ENCODE results near the gene TDRD12. TPM values are rescaled to one million over a fixed set of nuclear protein-coding genes. Genes with fewer than 3 reads are reported as not detected.

The TDRD12 gene
- total and polyA plus RNA-seq, 2 of the 13 experiments (the other 11 are each of a cell fraction or from before 2014, with no cell fraction given) = 0.03 to 0.40 TPM

- 79% methylated on average over 4 of the region's 7 CpGs for WGBS (ENCODE audit: low lambda C conversion rate)
- ATAC-seq = no peak; the same call in 2 of the 3 replicates
- FAIRE-seq = no peak
- peaks cover 11% of the 10 kb centered on the region for H3K79me2 ChIP-seq (ENCODE audit: insufficient read depth, low read length)
- ChIA-PET POLR2A (no interaction called here), CTCF (ENCODE audit: low intra/inter-chr PET ratio, low total read pairs) (no interaction called here)
- H3K27me3 ChIP-seq (ENCODE audit: control insufficient read depth in 1 of 2, insufficient read depth in 2 of 2, low read length in 2 of 2) = no peaks in the 10 kb centered on the region
- no peak for DNase-seq (ENCODE audit: low spot score)
- peak overlapping the region; percentile 91 for H3K4me2 ChIP-seq (ENCODE audit: low read depth, low read length)
- H3K4me3 ChIP-seq (replicated peaks in 1 of 3; ENCODE audit: insufficient read depth in 1 of 3, low read depth in 2 of 3, low read length in 3 of 3) = peak overlapping the region; percentile 54 to 75 (median 59); a peak in 5 of 6 replicates
- H2AFZ ChIP-seq (ENCODE audit: low read length) = no peak overlapping the region
- intact Hi-C loops (cut with micrococcal nuclease; ENCODE audit: unreplicated experiment) (loop anchor here (5.0 kb wide), 1 partner anchor 285 kb away; no protein-coding TSS in a partner anchor), in situ Hi-C loops (cut with HindIII; ENCODE audit: extremely low pct_ligation_motif_present, low pct_unique_long_range_greater_than_20kb) (loop anchor here (10.0 to 25.0 kb wide), 2 partner anchors 282 to 445 kb away; partner anchors contain the start of genes CEP89, FAAP24 and WDR88)
- H4K20me1 ChIP-seq (ENCODE audit: insufficient read depth, low read length) = peaks cover 4% of the 10 kb centered on the region; the same call in 1 of the 2 replicates
- H3K9me3 ChIP-seq (ENCODE audit: low read length) = no peaks in the 10 kb centered on the region
- no peaks in the 10 kb centered on the region for H3K36me3 ChIP-seq (replicated peaks in 1 of 2; ENCODE audit: control insufficient read depth in 1 of 2, insufficient read depth in 2 of 2, low read length in 2 of 2)
- peak overlapping the region; percentile 79 for H3K9ac ChIP-seq (ENCODE audit: insufficient read depth, low read depth, low read length)
- no TSS peak for BruUV-seq (replicated peaks)
- H3K4me1 ChIP-seq (ENCODE audit: insufficient read depth, low read length) = peaks cover 65% of the 10 kb centered on the region
- no peak overlapping the region for H3K27ac ChIP-seq (ENCODE audit: extremely low read length, insufficient read depth, low read length)
- 0 out of 2 replicates have a peak, but pooled peaks have one; percentile 0 for TF ChIP-seq ZBTB38 (CRISPR knock-in tag; IDR thresholded peaks at IDR 0.05)
- no peak for TF ChIP-seq ZBTB10 (CRISPR knock-in tag; IDR thresholded peaks at IDR 0.05; ENCODE audit: borderline replicate concordance)
- no peak for TF ChIP-seq CREM (IDR thresholded peaks at IDR 0.05)
- TF ChIP-seq CREM (CRISPR knock-in tag; IDR thresholded peaks at IDR 0.05) = no peak
Observed at GRCh38 chr19:32692727-32693061, 26.9 kb upstream of the TDRD12 start.

All from HepG2 (cell line).